SU-DHL-6 (cell line): ENCODE measurements around the gene MPO.

Source experiments
- H2AFZ ChIP-seq: fragments of 200-600 bp; sonication (generic); 2 replicates; pipeline ENCODE4 v1.6.1; 2014; ENCODE audit warnings: low read depth, mild to moderate bottlenecking, moderate library complexity, mixed read lengths, antibody characterized with exemption, low read length; ENCODE audit not compliant: severe bottlenecking
- H3F3A ChIP-seq: fragments of 200-600 bp; shearing (Covaris generic); 2 replicates; pipeline ENCODE4 v1.6.0; 2016; ENCODE audit warnings: antibody characterized with exemption, mild to moderate bottlenecking; ENCODE audit not compliant: insufficient read depth
- H3K27ac ChIP-seq: fragments of 200-600 bp; sonication (generic); 2 replicates; pipeline ENCODE4 v1.5.1; 2016; ENCODE audit warnings: low read depth, mild to moderate bottlenecking, low read length, moderate library complexity, mixed read lengths
- H3K27me3 ChIP-seq: fragments of 200-600 bp; sonication (generic), shearing (Covaris generic); 2 replicates; pipeline ENCODE4 v1.6.0; 2014; ENCODE audit warnings: mild to moderate bottlenecking, low read length
- H3K36me3 ChIP-seq: fragments of 200-600 bp; sonication (generic); 2 replicates; pipeline ENCODE4 v1.6.1; 2014; ENCODE audit warnings: mild to moderate bottlenecking, low read length, mixed read lengths
- H3K4me2 ChIP-seq: fragments of 300-600, 200-600 bp; shearing (Covaris generic), sonication (generic); 2 replicates; pipeline ENCODE4 v1.6.0; 2014; ENCODE audit warnings: low read length, low read depth, mild to moderate bottlenecking; ENCODE audit not compliant: poor library complexity, severe bottlenecking
- H3K4me3 ChIP-seq: fragments of 200-600 bp; sonication (generic); 2 replicates; pipeline ENCODE4 v1.5.1; 2014; ENCODE audit warnings: antibody characterized with exemption, low read length, mild to moderate bottlenecking, mixed read lengths; ENCODE audit not compliant: insufficient read depth, poor library complexity, severe bottlenecking
- H3K79me2 ChIP-seq: fragments of 200-600 bp; sonication (generic); 2 replicates; pipeline ENCODE4 v1.6.1; 2014; ENCODE audit warnings: mild to moderate bottlenecking, low read length, moderate library complexity; ENCODE audit not compliant: insufficient read depth
- H3K9ac ChIP-seq: fragments of 200-600 bp; sonication (generic); 2 replicates; pipeline ENCODE4 v1.7.0; 2014; ENCODE audit warnings: mild to moderate bottlenecking, low read length
- H3K9me2 ChIP-seq: fragments of 200-600 bp; sonication (generic); replicated peaks from 2 replicates; pipeline ENCODE4 v1.6.1; 2014; ENCODE audit warnings: low read length; ENCODE audit not compliant: insufficient read depth
- H3K9me3 ChIP-seq: fragments of 200-600 bp; sonication (generic); 2 replicates; pipeline ENCODE4 v1.6.1; 2014; ENCODE audit warnings: low read length, mixed read lengths; ENCODE audit not compliant: insufficient read depth
- H4K20me1 ChIP-seq: fragments of 200-600 bp; sonication (generic); 2 replicates; pipeline ENCODE4 v1.6.1; 2014; ENCODE audit warnings: low read depth, mild to moderate bottlenecking, antibody characterized with exemption, low read length, moderate library complexity, mixed read lengths
- EZH2phosphoT487 ChIP-seq: fragments of 200-600 bp; sonication (generic), shearing (Covaris generic); conservative IDR thresholded peaks from 2 replicates; pipeline ENCODE4 v1.6.1; 2018; ENCODE audit warnings: mild to moderate bottlenecking, antibody characterized with exemption, low read length, moderate library complexity, mixed read lengths
- TF ChIP-seq, protein P1 (sequence below): fragments of 200-600 bp; sonication (generic); IDR thresholded peaks from one replicate; pipeline ENCODE4 v1.5.1; 2017; ENCODE audit warnings: antibody characterized with exemption, mild to moderate bottlenecking, low read length, moderate library complexity; ENCODE audit not compliant: insufficient read depth, poor library complexity, severe bottlenecking

Gene MPO

DNA sequence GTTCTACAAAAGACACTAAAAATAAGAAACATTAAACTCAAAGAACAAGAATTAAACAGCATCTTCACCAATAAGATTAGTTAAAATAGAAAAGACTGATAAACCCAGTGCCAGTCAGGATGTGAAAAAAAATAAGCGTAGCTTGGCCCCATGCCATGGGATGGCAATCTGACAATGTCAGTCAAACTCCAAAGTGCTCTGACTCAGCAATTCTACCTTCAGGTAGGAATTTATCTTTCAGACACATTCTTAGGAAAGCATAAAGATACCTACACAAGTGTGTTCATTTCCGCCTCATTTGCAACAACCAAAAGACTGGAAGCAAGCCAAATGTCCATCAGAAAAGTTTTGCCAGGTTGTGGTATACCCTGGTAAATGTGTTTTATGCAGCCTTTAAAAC is 9.1 kb upstream of the MPO start:
- H3K27me3 ChIP-seq: no peaks in the 10 kb centered on the region
- no peak overlapping the region for H3K27ac ChIP-seq
- TF ChIP-seq EZH2phosphoT487: no peak

DNA sequence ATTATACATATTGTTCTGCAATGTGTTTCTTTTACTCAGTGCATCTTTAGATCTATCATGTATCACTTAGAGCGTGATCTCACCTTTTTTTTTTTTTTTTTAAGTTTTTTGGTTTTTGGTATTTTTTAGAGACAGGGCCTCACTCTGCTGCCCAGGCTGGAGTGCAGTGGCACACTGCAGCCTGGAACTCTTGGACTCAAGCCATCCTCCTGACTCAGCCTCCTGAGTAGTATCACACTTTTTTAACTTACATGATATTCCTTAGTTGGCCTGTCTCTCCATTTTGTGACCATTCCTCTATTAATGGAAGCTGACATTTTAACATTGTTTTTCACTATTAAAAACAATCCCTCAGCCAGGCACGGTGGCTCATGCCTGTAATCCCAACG is 4.7 kb upstream of the MPO start:
- Histone ChIP-seq H3K9me3 (no peaks in the 10 kb centered on the region), H4K20me1 (no peaks in the 10 kb centered on the region), H3K27ac (no peak overlapping the region), H3K79me2 (no peaks in the 10 kb centered on the region), H3F3A (no peaks in the 10 kb centered on the region), H3K4me3 (no peak overlapping the region), H3K36me3 (no peaks in the 10 kb centered on the region), H3K27me3 (no peaks in the 10 kb centered on the region), H2AFZ (no peak overlapping the region), H3K9me2 (no peaks in the 10 kb centered on the region), H3K9ac (no peak overlapping the region), H3K4me2 (no peak overlapping the region)
- TF ChIP-seq EZH2phosphoT487: no peak
- TF ChIP-seq, protein P1, sequence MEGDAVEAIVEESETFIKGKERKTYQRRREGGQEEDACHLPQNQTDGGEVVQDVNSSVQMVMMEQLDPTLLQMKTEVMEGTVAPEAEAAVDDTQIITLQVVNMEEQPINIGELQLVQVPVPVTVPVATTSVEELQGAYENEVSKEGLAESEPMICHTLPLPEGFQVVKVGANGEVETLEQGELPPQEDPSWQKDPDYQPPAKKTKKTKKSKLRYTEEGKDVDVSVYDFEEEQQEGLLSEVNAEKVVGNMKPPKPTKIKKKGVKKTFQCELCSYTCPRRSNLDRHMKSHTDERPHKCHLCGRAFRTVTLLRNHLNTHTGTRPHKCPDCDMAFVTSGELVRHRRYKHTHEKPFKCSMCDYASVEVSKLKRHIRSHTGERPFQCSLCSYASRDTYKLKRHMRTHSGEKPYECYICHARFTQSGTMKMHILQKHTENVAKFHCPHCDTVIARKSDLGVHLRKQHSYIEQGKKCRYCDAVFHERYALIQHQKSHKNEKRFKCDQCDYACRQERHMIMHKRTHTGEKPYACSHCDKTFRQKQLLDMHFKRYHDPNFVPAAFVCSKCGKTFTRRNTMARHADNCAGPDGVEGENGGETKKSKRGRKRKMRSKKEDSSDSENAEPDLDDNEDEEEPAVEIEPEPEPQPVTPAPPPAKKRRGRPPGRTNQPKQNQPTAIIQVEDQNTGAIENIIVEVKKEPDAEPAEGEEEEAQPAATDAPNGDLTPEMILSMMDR: no peak

More for the DNA sequence above, 9.1 kb upstream of the MPO start:
- H3K79me2 ChIP-seq: no peaks in the 10 kb centered on the region
- H3K4me2 ChIP-seq: no peak overlapping the region
- no peaks in the 10 kb centered on the region for H4K20me1 ChIP-seq
- no peak overlapping the region for H2AFZ ChIP-seq
- no peaks in the 10 kb centered on the region for H3F3A ChIP-seq
- no peaks in the 10 kb centered on the region for H3K36me3 ChIP-seq
- H3K9ac ChIP-seq: no peak overlapping the region
- H3K9me3 ChIP-seq: no peaks in the 10 kb centered on the region
- H3K4me3 ChIP-seq: no peak overlapping the region
- no peaks in the 10 kb centered on the region for H3K9me2 ChIP-seq

DNA sequence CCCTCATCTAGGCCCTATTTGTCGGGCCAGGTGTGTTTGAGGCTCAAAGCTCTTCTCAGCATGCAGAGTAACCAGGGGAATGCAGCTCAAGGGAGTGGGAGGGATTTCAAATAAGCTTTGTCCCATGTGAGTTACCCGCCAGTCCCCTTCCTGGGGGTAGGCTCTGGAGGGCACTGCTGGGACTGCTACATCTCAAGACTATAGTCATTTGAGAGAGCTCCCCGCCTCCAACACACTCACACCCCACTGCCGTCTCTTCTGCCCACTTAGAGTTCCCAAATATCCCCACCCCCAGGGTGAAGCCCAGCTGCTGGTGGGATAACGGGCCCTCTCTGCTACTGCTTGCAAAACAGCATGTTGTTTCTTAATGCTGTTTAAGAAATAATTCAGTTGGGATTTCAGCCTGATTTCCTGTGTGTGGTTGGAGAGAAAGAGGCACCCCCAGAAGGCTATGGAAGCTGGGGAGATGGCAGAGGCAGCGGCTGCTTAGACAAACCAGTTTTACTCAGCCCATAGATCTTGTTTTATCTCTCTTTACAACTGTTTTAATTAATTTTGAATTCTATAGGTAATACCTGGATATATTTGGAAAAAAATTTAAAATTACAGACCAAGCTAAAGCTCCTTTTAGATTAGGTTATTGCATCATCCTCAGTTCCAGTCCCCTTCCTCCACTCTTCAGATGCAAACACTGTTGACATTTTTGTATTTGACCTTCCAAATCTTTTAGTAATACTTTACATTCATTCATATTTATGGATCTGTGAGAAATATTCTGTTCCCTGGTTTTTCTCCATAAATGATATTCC is 4.1 kb upstream of the MPO start:
- H3K36me3 ChIP-seq: no peaks in the 10 kb centered on the region

More for the DNA sequence above, 4.1 kb upstream of the MPO start:
- Histone ChIP-seq H3K27ac (no peak overlapping the region), H3K9me3 (no peaks in the 10 kb centered on the region), H3K4me3 (no peak overlapping the region), H3K27me3 (no peaks in the 10 kb centered on the region), H3K4me2 (no peak overlapping the region), H3K9me2 (no peaks in the 10 kb centered on the region), H3F3A (no peaks in the 10 kb centered on the region), H3K79me2 (no peaks in the 10 kb centered on the region), H2AFZ (no peak overlapping the region), H4K20me1 (no peaks in the 10 kb centered on the region), H3K9ac (no peak overlapping the region)
- no peak for TF ChIP-seq EZH2phosphoT487
- TF ChIP-seq, protein P1: no peak
